ENCODE measurements around the gene KIF26B. TPM values are rescaled to one million over a fixed set of nuclear protein-coding genes. Genes with fewer than 3 reads are reported as not detected.

KIF26B gene
- polyA plus RNA-seq, 2 of the 4 experiments (the other 2 are of a cell fraction) = 0.01 to 0.04 TPM

DNA sequence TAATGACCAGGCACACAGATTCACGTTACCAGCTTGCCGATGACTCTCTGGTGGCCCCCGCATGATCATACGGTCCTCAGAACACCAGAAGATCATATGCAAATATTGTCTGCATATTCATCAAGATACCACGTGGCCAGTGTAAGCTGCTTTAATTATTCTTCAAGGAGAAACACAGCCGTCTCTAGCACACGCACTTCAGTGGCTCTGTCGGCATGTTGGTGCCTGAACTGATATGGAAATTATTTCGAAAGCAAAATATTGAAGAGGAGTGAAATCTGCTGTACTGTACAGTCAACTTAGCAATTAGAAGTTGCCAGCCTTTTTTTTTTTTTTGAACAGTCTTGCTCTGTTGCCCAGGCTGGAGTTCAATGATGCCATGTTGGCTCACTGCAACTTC lies 5.9 kb upstream of the KIF26B start:
- 64% methylated on average over 9 of the region's 9 CpGs for WGBS (ENCODE audit: missing lambda C conversion rate)
- POLR2A ChIA-PET = no interaction called here
- no peak for FAIRE-seq

GRCh38 chr1:245153081-245153551 lies 1.7 kb upstream of the KIF26B start:
- Histone ChIP-seq H3K4me3 (peak overlapping the region; percentile 64), H3K4me2 (peak overlapping the region; percentile 99), H3K9me3 (peaks cover 3% of the 10 kb centered on the region; the same call in 1 of the 3 replicates), H3K4me1 (peaks cover 8% of the 10 kb centered on the region; the same call in 1 of the 3 replicates), H3K27ac (no peak overlapping the region)
- peak in 1 of 2 experiments; percentile 39; a peak in 3 of 6 replicates for ATAC-seq
- no peak for FAIRE-seq
- WGBS (ENCODE audit: missing lambda C conversion rate) = 2% methylated on average over 28 of the region's 29 CpGs
- DNase-seq (ENCODE audit: low read depth in 1 of 2, low spot score in 1 of 2) = peak; percentile 68 to 77
- ChIA-PET CTCF (interaction anchor here (0.6 to 5.5 kb wide), 44 partner anchors 11 to 1624 kb away, joined by 3 to 46 read pairs (median 3); no protein-coding TSS in a partner anchor), POLR2A (interaction anchor here (0.6 kb wide), 1 partner anchor 1571 kb away, joined by 3 read pairs; the partner anchor contains the start of gene SCCPDH)
- TF ChIP-seq EHMT2 (IDR thresholded peaks at IDR 0.05; ENCODE audit: low read depth) (no peak), NR3C1 (IDR thresholded peaks at IDR 0.05) (no peak), BHLHE40 (IDR thresholded peaks at IDR 0.05; ENCODE audit: low read depth, low read length) (no peak), HOXB13 (CRISPR knock-in tag; IDR thresholded peaks at IDR 0.05; ENCODE audit: low read depth) (no peak), ZSCAN20 (CRISPR knock-in tag; IDR thresholded peaks at IDR 0.05) (no peak), ELK1 (IDR thresholded peaks at IDR 0.05; ENCODE audit: low read depth, low read length) (no peak), HMGXB4 (CRISPR knock-in tag; IDR thresholded peaks at IDR 0.05; ENCODE audit: borderline replicate concordance) (no peak), TP53 (CRISPR knock-in tag; IDR thresholded peaks at IDR 0.05) (no peak), FOSB (CRISPR knock-in tag; IDR thresholded peaks at IDR 0.05) (no peak), CHD2 (IDR thresholded peaks at IDR 0.05; ENCODE audit: low read length, partially characterized antibody) (no peak), KDM5A (IDR thresholded peaks at IDR 0.05) (no peak), JUN (IDR thresholded peaks at IDR 0.05) (no peak), KDM1A (IDR thresholded peaks at IDR 0.05; ENCODE audit: low read depth) (no peak)

More for the DNA sequence above, 5.9 kb upstream of the KIF26B start:
- ATAC-seq = no peak
- Histone ChIP-seq H3K9me3 (no peaks in the 10 kb centered on the region), H3K4me3 (no peak overlapping the region), H3K4me2 (no peak overlapping the region), H3K27ac (no peak overlapping the region), H3K4me1 (peaks cover 1% of the 10 kb centered on the region; the same call in 1 of the 3 replicates)
- no peak for DNase-seq (ENCODE audit: low read depth in 1 of 2, low spot score in 1 of 2)
- no peak for TF ChIP-seq RARB (CRISPR knock-in tag; IDR thresholded peaks at IDR 0.05)
- TF ChIP-seq CEBPB (IDR thresholded peaks at IDR 0.05) = no peak
- TF ChIP-seq USF2 (IDR thresholded peaks at IDR 0.05) = no peak
- no peak for TF ChIP-seq ATOH8 (CRISPR knock-in tag; IDR thresholded peaks at IDR 0.05; ENCODE audit: low read depth)
- TF ChIP-seq, protein P1, sequence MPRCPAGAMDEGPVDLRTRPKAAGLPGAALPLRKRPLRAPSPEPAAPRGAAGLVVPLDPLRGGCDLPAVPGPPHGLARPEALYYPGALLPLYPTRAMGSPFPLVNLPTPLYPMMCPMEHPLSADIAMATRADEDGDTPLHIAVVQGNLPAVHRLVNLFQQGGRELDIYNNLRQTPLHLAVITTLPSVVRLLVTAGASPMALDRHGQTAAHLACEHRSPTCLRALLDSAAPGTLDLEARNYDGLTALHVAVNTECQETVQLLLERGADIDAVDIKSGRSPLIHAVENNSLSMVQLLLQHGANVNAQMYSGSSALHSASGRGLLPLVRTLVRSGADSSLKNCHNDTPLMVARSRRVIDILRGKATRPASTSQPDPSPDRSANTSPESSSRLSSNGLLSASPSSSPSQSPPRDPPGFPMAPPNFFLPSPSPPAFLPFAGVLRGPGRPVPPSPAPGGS (IDR thresholded peaks at IDR 0.05) = no peak
- no peak for TF ChIP-seq TP53 (CRISPR knock-in tag; IDR thresholded peaks at IDR 0.05)
- TF ChIP-seq JUNB (IDR thresholded peaks at IDR 0.05) = no peak
- no peak for TF ChIP-seq ZNF302 (CRISPR knock-in tag; IDR thresholded peaks at IDR 0.05)
- no peak for TF ChIP-seq ESRRA (IDR thresholded peaks at IDR 0.05; ENCODE audit: borderline replicate concordance, low read length)
- TF ChIP-seq MYC (IDR thresholded peaks at IDR 0.05; ENCODE audit: borderline replicate concordance, low read length) = no peak
- no peak for TF ChIP-seq JUN (IDR thresholded peaks at IDR 0.05)
- TF ChIP-seq KDM5A (IDR thresholded peaks at IDR 0.05) = no peak
- no peak for TF ChIP-seq TFCP2L1 (CRISPR knock-in tag; IDR thresholded peaks at IDR 0.05)
- TF ChIP-seq, protein P2, sequence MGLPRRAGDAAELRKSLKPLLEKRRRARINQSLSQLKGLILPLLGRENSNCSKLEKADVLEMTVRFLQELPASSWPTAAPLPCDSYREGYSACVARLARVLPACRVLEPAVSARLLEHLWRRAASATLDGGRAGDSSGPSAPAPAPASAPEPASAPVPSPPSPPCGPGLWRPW (IDR thresholded peaks at IDR 0.05) = no peak
- TF ChIP-seq, protein P3, sequence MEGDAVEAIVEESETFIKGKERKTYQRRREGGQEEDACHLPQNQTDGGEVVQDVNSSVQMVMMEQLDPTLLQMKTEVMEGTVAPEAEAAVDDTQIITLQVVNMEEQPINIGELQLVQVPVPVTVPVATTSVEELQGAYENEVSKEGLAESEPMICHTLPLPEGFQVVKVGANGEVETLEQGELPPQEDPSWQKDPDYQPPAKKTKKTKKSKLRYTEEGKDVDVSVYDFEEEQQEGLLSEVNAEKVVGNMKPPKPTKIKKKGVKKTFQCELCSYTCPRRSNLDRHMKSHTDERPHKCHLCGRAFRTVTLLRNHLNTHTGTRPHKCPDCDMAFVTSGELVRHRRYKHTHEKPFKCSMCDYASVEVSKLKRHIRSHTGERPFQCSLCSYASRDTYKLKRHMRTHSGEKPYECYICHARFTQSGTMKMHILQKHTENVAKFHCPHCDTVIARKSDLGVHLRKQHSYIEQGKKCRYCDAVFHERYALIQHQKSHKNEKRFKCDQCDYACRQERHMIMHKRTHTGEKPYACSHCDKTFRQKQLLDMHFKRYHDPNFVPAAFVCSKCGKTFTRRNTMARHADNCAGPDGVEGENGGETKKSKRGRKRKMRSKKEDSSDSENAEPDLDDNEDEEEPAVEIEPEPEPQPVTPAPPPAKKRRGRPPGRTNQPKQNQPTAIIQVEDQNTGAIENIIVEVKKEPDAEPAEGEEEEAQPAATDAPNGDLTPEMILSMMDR (IDR thresholded peaks at IDR 0.05) = no peak
- no peak for TF ChIP-seq HOXB5 (CRISPR knock-in tag; IDR thresholded peaks at IDR 0.05)
- no peak for TF ChIP-seq POLR2A (IDR thresholded peaks at IDR 0.05; ENCODE audit: low read length)
- TF ChIP-seq, protein P4, sequence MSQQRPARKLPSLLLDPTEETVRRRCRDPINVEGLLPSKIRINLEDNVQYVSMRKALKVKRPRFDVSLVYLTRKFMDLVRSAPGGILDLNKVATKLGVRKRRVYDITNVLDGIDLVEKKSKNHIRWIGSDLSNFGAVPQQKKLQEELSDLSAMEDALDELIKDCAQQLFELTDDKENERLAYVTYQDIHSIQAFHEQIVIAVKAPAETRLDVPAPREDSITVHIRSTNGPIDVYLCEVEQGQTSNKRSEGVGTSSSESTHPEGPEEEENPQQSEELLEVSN (IDR thresholded peaks at IDR 0.05; ENCODE audit: borderline replicate concordance, low read depth) = no peak
- no peak for TF ChIP-seq ZC3H11A (IDR thresholded peaks at IDR 0.05)
- CTCF ChIA-PET = interaction anchor here (0.6 to 1.8 kb wide), 5 partner anchors 10 to 1344 kb away, joined by 3 to 5 read pairs (median 3); no protein-coding TSS in a partner anchor

Data from A549 (cell line).